ENCODE measurements around the gene PTPRT. TPM values are rescaled to one million over a fixed set of nuclear protein-coding genes. Genes with fewer than 3 reads are reported as not detected.

Gene PTPRT
- polyA plus RNA-seq, 2 of the 4 experiments (the other 2 are of a cell fraction) = not detected

DNA sequence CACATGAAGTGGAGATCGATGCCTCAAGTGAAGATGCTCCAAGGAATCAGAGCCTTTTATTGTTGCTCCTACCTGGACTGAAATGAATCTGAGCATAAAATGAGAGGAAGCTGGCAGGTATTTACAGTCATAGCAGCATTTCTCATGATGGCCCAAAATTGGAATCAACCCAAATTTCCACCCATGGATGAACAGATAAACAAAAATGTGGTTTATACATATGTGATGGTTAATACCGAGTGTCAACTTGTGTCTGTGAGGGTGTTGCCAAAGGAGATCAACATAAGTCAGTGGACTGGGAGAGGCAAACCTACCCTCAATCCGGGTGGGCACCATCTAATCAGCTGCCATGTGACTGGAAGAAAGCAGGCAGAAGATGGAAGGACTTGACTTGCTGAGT is 178.2 kb downstream of the PTPRT start:
- no peak overlapping the region for H3K27ac ChIP-seq
- WGBS (ENCODE audit: missing lambda C conversion rate) = 4% methylated on average over 3 of the region's 3 CpGs
- H3K4me2 ChIP-seq = no peak overlapping the region
- ChIA-PET POLR2A (no interaction called here), CTCF (no interaction called here)
- TF ChIP-seq, protein P1, sequence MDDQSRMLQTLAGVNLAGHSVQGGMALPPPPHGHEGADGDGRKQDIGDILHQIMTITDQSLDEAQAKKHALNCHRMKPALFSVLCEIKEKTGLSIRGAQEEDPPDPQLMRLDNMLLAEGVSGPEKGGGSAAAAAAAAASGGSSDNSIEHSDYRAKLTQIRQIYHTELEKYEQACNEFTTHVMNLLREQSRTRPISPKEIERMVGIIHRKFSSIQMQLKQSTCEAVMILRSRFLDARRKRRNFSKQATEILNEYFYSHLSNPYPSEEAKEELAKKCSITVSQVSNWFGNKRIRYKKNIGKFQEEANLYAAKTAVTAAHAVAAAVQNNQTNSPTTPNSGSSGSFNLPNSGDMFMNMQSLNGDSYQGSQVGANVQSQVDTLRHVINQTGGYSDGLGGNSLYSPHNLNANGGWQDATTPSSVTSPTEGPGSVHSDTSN (IDR thresholded peaks at IDR 0.05) = no peak
- TF ChIP-seq ZFP36 (IDR thresholded peaks at IDR 0.05; ENCODE audit: borderline replicate concordance, partially characterized antibody) = no peak
- no peak for TF ChIP-seq JUNB (IDR thresholded peaks at IDR 0.05)
- TF ChIP-seq TFCP2L1 (CRISPR knock-in tag; IDR thresholded peaks at IDR 0.05) = no peak
- no peak for TF ChIP-seq HES2 (IDR thresholded peaks at IDR 0.05)
- no peak for TF ChIP-seq REST (IDR thresholded peaks at IDR 0.05)
- no peak for TF ChIP-seq HOXA7 (CRISPR knock-in tag; IDR thresholded peaks at IDR 0.05)
- no peak for TF ChIP-seq CBX2 (IDR thresholded peaks at IDR 0.05; ENCODE audit: borderline replicate concordance, low read depth)
- no peak for TF ChIP-seq RAD21 (conservative IDR thresholded peaks at IDR 0.05 in 1 of 2, IDR thresholded peaks at IDR 0.05 in 1 of 2)
- no peak for TF ChIP-seq NFE2L2 (conservative IDR thresholded peaks at IDR 0.05; ENCODE audit: low read length)
- TF ChIP-seq BCL3 (IDR thresholded peaks at IDR 0.05) = no peak
- no peak for TF ChIP-seq NPAS2 (CRISPR knock-in tag; IDR thresholded peaks at IDR 0.05; ENCODE audit: borderline replicate concordance)
- ATAC-seq (no peak), DNase-seq (ENCODE audit: low read depth in 1 of 2, low spot score in 1 of 2) (no peak), FAIRE-seq (no peak)
- H3K4me1 ChIP-seq = no peaks in the 10 kb centered on the region
- no peaks in the 10 kb centered on the region for H3K9me3 ChIP-seq
- H3K4me3 ChIP-seq = no peak overlapping the region

GRCh38 chr20:43009532-43009931 is 180.2 kb downstream of the PTPRT start:
- no peak for TF ChIP-seq CEBPB (IDR thresholded peaks at IDR 0.05)
- no peak for TF ChIP-seq GATA3 (IDR thresholded peaks at IDR 0.05; ENCODE audit: borderline replicate concordance)
- TF ChIP-seq EP300 (IDR thresholded peaks at IDR 0.05) = no peak
- TF ChIP-seq MAX (IDR thresholded peaks at IDR 0.05) = no peak
- TF ChIP-seq NFE2L2 (conservative IDR thresholded peaks at IDR 0.05; ENCODE audit: low read length) = no peak
- no peak for TF ChIP-seq MYC (IDR thresholded peaks at IDR 0.05; ENCODE audit: borderline replicate concordance, low read length)
- no peak for TF ChIP-seq TP53 (CRISPR knock-in tag; IDR thresholded peaks at IDR 0.05)
- TF ChIP-seq NPAS2 (CRISPR knock-in tag; IDR thresholded peaks at IDR 0.05; ENCODE audit: borderline replicate concordance) = no peak
- no peak for TF ChIP-seq ZSCAN20 (CRISPR knock-in tag; IDR thresholded peaks at IDR 0.05)
- 26% methylated on average over 8 of the region's 8 CpGs for WGBS (ENCODE audit: missing lambda C conversion rate)
- FAIRE-seq (no peak), DNase-seq (ENCODE audit: low read depth in 1 of 2, low spot score in 1 of 2) (no peak), ATAC-seq (no peak)
- H3K4me1 ChIP-seq = no peaks in the 10 kb centered on the region
- no peak overlapping the region for H3K27ac ChIP-seq
- no peak overlapping the region for H3K4me3 ChIP-seq
- no peak overlapping the region for H3K4me2 ChIP-seq
- CTCF ChIA-PET = interaction anchor here (1.3 kb wide), 1 partner anchor 25 kb away, joined by 3 read pairs; no protein-coding TSS in a partner anchor
- POLR2A ChIA-PET = no interaction called here
- no peaks in the 10 kb centered on the region for H3K9me3 ChIP-seq

Data from A549 (cell line).